Astrocyte of the cerebellum (primary cell): Measurements from ENCODE around the gene HMGN4.

ENCODE experiments used
- DNase-seq: peaks from one replicate; pipeline ENCODE4 v3.0.0-alpha.2; 2011; ENCODE audit warnings: low read depth
- H3K4me3 ChIP-seq: 2 replicates; pipeline ENCODE4 v1.5.1; 2011; ENCODE audit warnings: mild to moderate bottlenecking, low read depth, low read length, moderate library complexity
- in situ Hi-C: cut with HindIII; loops from 2 replicates; pipeline ENCODE4 v1.10.0; 2017; ENCODE audit warnings: low sequenced_read_pairs
- TF ChIP-seq, protein P1 (sequence below): IDR thresholded peaks from 2 replicates; pipeline ENCODE4 v1.5.1; 2012; ENCODE audit warnings: low read length, low read depth, moderate library complexity, mild to moderate bottlenecking; ENCODE audit errors: missing control alignments

Gene HMGN4

DNA sequence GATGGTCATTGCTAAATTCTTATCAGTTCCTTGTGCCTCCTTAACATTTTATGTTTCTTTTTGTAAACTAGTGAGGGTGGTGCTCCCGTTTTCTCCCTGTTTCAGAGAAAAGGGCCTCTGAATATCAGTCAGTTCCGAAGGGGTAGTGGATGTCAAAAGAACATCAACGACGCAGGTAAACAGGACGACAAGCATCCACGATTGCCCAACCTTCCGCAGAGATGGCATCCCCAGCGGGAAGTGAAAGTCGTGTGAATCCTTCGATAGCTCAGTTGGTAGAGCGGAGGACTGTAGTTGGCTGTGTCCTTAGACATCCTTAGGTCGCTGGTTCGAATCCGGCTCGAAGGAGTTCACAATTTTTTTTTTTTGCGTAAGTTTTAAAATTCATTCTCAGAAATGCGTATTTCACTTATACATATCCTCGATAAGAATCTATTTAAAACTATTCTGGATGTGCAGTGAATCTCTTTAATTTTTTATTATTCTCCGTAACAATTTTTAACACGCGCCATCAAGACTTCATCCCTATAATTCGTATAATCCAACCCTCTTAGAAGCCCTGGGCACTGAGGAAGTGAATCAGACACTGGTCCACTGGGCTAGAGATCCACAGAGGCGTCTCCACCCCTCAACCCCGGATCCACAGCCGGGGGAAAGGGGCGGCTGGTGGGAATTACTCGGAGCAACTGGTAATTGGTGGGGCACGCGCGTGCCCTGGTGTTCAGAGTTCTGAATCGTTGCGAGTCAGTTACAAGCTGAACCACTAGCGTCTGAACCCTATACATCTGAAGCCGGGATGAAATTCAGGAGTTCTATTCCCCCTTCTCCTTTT, 30.7 kb downstream of the HMGN4 start:
- peak; percentile 89 for DNase-seq
- peak overlapping the region; percentile 66 for H3K4me3 ChIP-seq
- in situ Hi-C loops, result no loop called here
- TF ChIP-seq, protein P1, sequence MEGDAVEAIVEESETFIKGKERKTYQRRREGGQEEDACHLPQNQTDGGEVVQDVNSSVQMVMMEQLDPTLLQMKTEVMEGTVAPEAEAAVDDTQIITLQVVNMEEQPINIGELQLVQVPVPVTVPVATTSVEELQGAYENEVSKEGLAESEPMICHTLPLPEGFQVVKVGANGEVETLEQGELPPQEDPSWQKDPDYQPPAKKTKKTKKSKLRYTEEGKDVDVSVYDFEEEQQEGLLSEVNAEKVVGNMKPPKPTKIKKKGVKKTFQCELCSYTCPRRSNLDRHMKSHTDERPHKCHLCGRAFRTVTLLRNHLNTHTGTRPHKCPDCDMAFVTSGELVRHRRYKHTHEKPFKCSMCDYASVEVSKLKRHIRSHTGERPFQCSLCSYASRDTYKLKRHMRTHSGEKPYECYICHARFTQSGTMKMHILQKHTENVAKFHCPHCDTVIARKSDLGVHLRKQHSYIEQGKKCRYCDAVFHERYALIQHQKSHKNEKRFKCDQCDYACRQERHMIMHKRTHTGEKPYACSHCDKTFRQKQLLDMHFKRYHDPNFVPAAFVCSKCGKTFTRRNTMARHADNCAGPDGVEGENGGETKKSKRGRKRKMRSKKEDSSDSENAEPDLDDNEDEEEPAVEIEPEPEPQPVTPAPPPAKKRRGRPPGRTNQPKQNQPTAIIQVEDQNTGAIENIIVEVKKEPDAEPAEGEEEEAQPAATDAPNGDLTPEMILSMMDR, result peak; percentile 25

- TF ChIP-seq, protein P1, result no peak
- peak overlapping the region; percentile 66 for H3K4me3 ChIP-seq
- DNase-seq, result no peak
- in situ Hi-C loops, result no loop called here
Measured at GRCh38 chr6:26569433-26569764, 31.2 kb downstream of the HMGN4 start.

DNA sequence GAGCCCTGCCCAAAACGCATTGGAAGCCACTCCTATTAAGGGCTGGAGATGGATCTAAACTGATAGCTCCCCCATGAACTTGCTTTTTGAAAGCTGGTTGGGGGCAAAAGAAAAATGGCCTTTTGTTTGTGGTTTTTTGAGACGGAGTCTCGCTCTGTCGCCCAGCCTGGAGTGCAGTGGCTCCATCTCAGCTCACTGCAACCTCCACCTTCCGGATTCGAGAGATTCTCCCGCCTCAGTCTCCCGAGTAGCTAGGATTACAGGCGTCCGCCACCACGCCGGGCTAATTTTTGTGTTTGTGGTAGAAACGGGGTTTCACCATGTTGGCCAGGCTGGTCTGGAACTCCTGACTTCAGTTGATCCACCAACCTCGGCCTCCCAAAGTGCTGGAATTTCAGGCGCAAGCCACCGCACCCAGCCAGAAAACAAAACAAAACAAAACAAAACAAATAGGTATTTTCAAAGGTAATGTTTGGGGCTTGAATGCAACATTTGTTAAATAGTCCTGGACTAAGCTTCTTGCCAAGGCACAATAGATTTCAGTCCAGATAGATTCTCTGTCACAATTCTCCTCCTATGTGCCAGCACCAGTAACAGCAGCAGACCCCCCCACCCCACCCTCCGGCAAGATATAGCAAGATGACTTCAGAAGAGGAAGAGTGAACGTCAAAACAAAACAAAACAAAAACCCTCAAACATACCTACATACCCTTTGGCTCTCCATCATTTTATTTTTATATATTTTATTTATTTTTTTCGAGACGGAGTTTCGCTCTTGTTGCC, 32.1 kb downstream of the HMGN4 start:
- TF ChIP-seq, protein P1, result no peak
- DNase-seq, result no peak
- in situ Hi-C loops, result no loop called here
- H3K4me3 ChIP-seq, result no peak overlapping the region

- TF ChIP-seq, protein P1, result no peak
- DNase-seq, result peak; percentile 60
- H3K4me3 ChIP-seq, result peak overlapping the region; percentile 57
- in situ Hi-C loops, result no loop called here
Measured at GRCh38 chr6:26571592-26572296, 33.6 kb downstream of the HMGN4 start.

GRCh38 chr6:26575494-26575939, 37.4 kb downstream of the HMGN4 start:
- H3K4me3 ChIP-seq, result no peak overlapping the region
- no peak for DNase-seq
- TF ChIP-seq, protein P1, result no peak
- in situ Hi-C loops, result no loop called here

DNA sequence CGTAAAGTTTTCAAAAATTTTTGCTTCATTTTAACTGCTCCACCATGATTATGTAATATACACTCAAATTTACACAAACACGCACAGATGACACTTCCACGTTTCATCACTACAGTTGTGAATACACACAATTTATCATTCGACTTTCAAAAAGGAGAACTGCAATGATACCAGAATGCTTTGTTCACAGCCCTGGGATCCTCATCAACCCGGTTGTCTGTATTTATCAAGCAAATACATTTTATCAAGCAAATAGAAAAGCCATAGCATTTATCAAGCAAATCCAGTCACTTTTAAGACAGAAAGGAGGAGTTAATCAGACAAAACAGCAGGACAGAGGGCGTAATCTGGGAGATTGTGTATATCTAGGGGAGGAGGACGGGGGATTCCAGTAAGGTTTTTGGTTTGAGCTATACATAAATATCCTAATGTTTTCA, 38.3 kb downstream of the HMGN4 start:
- DNase-seq, result no peak
- TF ChIP-seq, protein P1, result no peak
- in situ Hi-C loops, result no loop called here
- H3K4me3 ChIP-seq, result peak overlapping the region; percentile 43
